Coronary artery (tissue), 2 donors: ENCODE data around the gene PTH2R.
"Not testable (repeated sequence)": the region's sequence is repeated elsewhere in the genome, so short reads cannot be mapped to it uniquely, and the experiment has no call there.

Source experiments
- DNase-seq: peaks from one replicate; pipeline ENCODE4 v3.0.0-alpha.2; 2017; ENCODE audit warnings: low spot score
- H3K27ac ChIP-seq, 2 donors: fragments of 200-600 bp; sonication (generic); one replicate each; pipeline ENCODE4 v1.5.1; 2016 to 2019
- H3K4me3 ChIP-seq: fragments of 200-600 bp; sonication (generic); 2 replicates; pipeline ENCODE4 v1.5.1; 2016; ENCODE audit warnings: mild to moderate bottlenecking, moderate library complexity
- TF ChIP-seq, protein P1 (sequence below): fragments of 200-600 bp; sonication (generic); IDR thresholded peaks from one replicate; pipeline ENCODE4 v1.5.1; 2019; ENCODE audit warnings: antibody characterized with exemption

Gene PTH2R

DNA sequence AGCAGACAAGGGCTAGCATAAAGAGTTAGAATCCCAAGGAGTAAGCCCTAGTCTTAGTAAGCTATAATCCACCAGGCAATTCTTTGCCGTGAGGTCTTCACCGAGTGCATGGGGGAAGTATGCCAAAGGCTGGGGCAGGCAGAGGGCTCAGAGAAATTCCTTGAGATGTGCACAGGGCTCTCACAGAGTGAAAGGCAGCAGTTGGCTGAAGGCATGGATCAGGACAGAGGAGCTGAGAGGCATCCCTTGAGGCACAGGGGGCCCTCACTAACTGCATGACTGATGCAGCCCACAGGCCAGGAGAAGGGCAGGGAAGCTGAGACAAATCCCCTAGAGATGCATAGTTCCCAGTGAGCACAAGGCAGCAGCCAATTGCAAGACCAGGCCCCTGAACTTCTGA is 34.1 kb downstream of the PTH2R start:
- DNase-seq = no peak
- Histone ChIP-seq H3K27ac (no peak overlapping the region), H3K4me3 (no peak overlapping the region)
- TF ChIP-seq, protein P1, sequence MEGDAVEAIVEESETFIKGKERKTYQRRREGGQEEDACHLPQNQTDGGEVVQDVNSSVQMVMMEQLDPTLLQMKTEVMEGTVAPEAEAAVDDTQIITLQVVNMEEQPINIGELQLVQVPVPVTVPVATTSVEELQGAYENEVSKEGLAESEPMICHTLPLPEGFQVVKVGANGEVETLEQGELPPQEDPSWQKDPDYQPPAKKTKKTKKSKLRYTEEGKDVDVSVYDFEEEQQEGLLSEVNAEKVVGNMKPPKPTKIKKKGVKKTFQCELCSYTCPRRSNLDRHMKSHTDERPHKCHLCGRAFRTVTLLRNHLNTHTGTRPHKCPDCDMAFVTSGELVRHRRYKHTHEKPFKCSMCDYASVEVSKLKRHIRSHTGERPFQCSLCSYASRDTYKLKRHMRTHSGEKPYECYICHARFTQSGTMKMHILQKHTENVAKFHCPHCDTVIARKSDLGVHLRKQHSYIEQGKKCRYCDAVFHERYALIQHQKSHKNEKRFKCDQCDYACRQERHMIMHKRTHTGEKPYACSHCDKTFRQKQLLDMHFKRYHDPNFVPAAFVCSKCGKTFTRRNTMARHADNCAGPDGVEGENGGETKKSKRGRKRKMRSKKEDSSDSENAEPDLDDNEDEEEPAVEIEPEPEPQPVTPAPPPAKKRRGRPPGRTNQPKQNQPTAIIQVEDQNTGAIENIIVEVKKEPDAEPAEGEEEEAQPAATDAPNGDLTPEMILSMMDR = no peak

DNA sequence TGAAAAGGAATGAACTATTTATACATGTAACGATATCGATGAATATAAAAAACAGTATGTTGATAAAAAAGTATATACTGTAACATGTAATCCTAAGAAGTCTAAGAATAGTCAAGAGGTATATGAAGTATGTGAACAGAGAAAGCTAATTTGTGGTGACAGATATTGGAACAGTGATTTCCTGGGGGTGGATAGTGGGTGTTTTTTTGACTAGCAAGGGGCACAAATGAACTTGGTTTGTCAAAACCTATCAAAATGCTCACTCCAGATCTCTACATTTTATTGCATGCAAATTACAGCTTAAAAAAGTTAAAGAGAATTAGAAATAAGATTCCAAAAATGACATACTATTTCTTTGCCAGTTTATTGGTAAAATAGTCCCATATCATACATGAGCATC is 35.4 kb downstream of the PTH2R start:
- TF ChIP-seq, protein P1 = no peak
- DNase-seq = no peak

DNA sequence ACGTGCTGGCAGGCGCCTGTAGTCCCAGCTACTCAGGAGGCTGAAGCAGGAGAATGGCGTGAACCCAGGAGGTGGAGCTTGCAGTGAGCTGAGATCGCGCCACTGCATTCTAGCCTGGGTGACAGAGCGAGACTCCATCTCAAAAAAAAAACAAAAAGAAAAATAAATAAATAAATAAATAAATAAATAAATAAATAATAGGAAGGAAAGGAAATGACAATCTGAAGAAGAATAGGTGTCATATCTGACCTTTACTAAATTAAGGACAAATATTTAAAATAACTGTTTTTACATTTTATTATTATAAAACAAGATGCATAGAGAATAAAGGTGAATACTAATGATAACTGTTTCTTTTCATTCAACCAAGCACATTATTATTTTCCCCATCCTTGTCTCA is 40.9 kb downstream of the PTH2R start:
- H3K4me3 ChIP-seq, DNase-seq, H3K27ac ChIP-seq: not testable (repeated sequence)

More for the DNA sequence above, 35.4 kb downstream of the PTH2R start:
- H3K27ac ChIP-seq = no peak overlapping the region
- H3K4me3 ChIP-seq = no peak overlapping the region

DNA sequence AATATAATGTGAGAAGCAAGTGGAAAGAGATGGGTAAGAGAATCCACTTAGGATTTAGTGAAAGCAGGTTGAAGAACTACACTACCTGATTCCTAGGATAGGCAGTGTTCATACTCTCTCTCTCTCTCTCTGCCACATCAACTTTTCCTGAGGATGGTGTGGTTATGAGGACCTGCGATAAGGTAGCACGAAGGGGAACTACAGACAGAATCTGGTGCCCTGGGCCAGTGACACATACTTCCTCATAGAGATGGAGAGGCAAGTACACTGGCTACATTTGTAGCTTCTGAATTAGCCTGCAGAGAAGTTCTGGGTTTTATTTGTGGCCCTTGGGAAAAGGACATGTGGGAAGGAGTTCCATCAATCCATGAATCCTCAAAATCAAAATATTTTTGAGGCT is 44.5 kb downstream of the PTH2R start:
- no peak overlapping the region for H3K4me3 ChIP-seq
- DNase-seq = no peak
- H3K27ac ChIP-seq = no peak overlapping the region
- TF ChIP-seq, protein P1 = no peak

DNA sequence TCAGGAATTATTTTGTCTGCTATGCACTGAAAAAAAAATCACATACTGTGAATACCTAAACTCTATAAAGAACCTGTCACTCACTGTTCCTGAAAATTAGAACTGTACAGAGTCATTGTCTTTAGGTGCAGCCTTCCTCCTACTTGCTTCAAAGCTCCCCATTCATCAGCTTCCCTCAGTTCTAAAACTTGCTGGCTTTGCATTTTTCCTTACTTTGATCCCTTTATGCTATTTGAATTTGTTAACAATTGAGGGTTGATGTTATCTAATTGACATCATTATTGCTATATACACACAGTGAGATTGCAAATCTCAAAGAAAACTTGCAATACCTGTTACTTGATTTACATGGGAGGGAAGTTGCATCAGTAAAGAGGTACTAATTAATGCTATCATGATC is 48.3 kb downstream of the PTH2R start:
- no peak overlapping the region for H3K4me3 ChIP-seq
- DNase-seq = no peak
- TF ChIP-seq, protein P1 = no peak

DNA sequence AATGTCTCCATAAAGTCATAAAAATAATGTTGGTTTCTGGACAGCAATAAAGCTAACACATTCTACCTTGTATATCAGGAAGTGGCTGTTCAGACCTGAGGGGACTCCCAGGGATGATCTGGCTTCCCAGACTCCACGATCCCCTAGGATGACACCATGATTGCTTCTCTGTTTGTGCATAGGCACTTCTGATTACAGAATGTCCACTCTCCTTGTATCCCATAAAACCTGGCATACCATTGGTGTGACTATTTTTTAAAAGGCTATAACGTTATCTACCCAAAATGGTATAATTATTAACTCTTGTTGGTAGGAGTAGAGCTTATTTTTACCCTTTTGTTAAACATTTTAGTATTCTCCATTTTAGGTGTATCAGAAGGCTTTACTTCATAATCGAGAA is 57.1 kb downstream of the PTH2R start:
- no peak for DNase-seq
- H3K4me3 ChIP-seq = no peak overlapping the region
- TF ChIP-seq, protein P1 = no peak
- no peak overlapping the region for H3K27ac ChIP-seq

More for the DNA sequence above, 48.3 kb downstream of the PTH2R start:
- H3K27ac ChIP-seq = no peak overlapping the region

DNA sequence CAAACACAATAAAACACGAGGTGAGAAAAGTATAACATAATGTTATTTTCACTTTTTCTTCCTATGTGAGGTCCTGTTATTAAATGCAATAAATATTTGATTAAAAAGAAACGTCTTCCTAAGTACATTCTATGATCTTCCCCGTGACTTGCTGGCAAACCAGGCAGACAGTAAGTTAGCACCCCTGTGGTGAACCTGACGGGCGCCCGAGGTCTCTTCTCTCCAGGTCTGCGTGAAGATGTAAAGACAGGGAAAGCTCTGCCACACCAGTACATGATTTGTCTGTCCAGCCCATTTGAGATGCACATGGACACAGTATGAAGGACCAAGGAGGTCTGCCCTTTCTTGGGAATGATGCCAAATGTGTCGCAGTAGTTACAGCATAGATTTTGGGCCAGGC is 57.6 kb downstream of the PTH2R start:
- no peak overlapping the region for H3K4me3 ChIP-seq
- no peak for DNase-seq
- TF ChIP-seq, protein P1 = no peak
- H3K27ac ChIP-seq = no peak overlapping the region
